PC-9 (cell line): Measurements from ENCODE around the gene AKIRIN2.

Experiments
- CTCF ChIP-seq: fragments of 200-600 bp; sonication (generic); conservative IDR thresholded peaks from 2 replicates; pipeline ENCODE4 v1.6.1; 2017; ENCODE audit warnings: mixed run types, antibody characterized with exemption, mild to moderate bottlenecking, moderate library complexity
- EZH2 ChIP-seq: fragments of 200-600 bp; sonication (generic); IDR thresholded peaks from 2 replicates; pipeline ENCODE4 v1.8.0; 2017; ENCODE audit warnings: antibody characterized with exemption, low read depth

- no peak for TF ChIP-seq EZH2
- TF ChIP-seq CTCF: no peak
Measured at GRCh38 chr6:87747646-87748045, 45.6 kb upstream of the AKIRIN2 start.
